HG02759 (cell line): Measurements from ENCODE around the gene RIN1.

Experiments
- ATAC-seq: cut with Tn5 transposase; IDR thresholded peaks from one replicate; pipeline ENCODE4 v1.9.1; 2021; ENCODE audit warnings: mild to moderate bottlenecking, moderate library complexity; ENCODE audit not compliant: unreplicated experiment

The RIN1 gene

GRCh38 chr11:66335531-66336233, 552 bp downstream of the RIN1 start:
- no peak for ATAC-seq

- no peak for ATAC-seq
Measured at GRCh38 chr11:66334605-66335442, 1.4 kb downstream of the RIN1 start.

- no peak for ATAC-seq
Measured at GRCh38 chr11:66333896-66334604, 2.2 kb downstream of the RIN1 start.

- ATAC-seq: no peak
Measured at GRCh38 chr11:66333220-66333877, 2.9 kb downstream of the RIN1 start.

- no peak for ATAC-seq
Measured at GRCh38 chr11:66332371-66333219, 3.6 kb downstream of the RIN1 start.

- no peak for ATAC-seq
Measured at GRCh38 chr11:66331542-66332370, 4.5 kb downstream of the RIN1 start.

GRCh38 chr11:66330931-66331330, 5.3 kb downstream of the RIN1 start:
- no peak for ATAC-seq

- no peak for ATAC-seq
Measured at GRCh38 chr11:66329165-66329673, 7.0 kb downstream of the RIN1 start.

- ATAC-seq: peak; percentile 70
Measured at GRCh38 chr11:66328302-66329144, 7.7 kb downstream of the RIN1 start.

- ATAC-seq: no peak
Measured at GRCh38 chr11:66328031-66328301, 8.3 kb downstream of the RIN1 start.

GRCh38 chr11:66327171-66328030, 8.8 kb downstream of the RIN1 start:
- no peak for ATAC-seq

- no peak for ATAC-seq
Measured at GRCh38 chr11:66326261-66327111, 9.7 kb downstream of the RIN1 start.

- ATAC-seq: no peak
Measured at GRCh38 chr11:66325263-66325671, 11.0 kb downstream of the RIN1 start.

- no peak for ATAC-seq
Measured at GRCh38 chr11:66324664-66325063, 11.6 kb downstream of the RIN1 start.

- no peak for ATAC-seq
Measured at GRCh38 chr11:66323684-66324083, 12.6 kb downstream of the RIN1 start.

- ATAC-seq: no peak
Measured at GRCh38 chr11:66322732-66323427, 13.4 kb downstream of the RIN1 start.
